GM12878 (cell line): ENCODE measurements around the gene KCTD16. TPM values are rescaled to one million over a fixed set of nuclear protein-coding genes. Genes with fewer than 3 reads are reported as not detected.

ENCODE experiments used
- ATAC-seq: fragments of 200-7000 bp; cut with Tn5 transposase; 3 replicates; pipeline ENCODE4 v1.9.1; 2020; ENCODE audit warnings: mild to moderate bottlenecking, moderate library complexity
- BruUV-seq: library from RNA; stranded (reverse); fragments of 400-500 nt; replicated peaks from 2 replicates; lab custom pipeline; 2021; lab: Mats Ljungman, UMichigan
- CTCF ChIA-PET: fragments of 300-600 bp; sonication (Branson Sonifier 250); formaldehyde crosslinking; extraction: SDS; loops from one replicate; lab custom pipeline; 2021; ENCODE audit warnings: inconsistent platforms; lab: Yijun Ruan, JAX
- POLR2A ChIA-PET: fragments of 350-600 bp; formaldehyde crosslinking; extraction: SDS; loops from one replicate; lab custom pipeline; 2021; ENCODE audit warnings: inconsistent platforms; lab: Charles Lee
- RAD21 ChIA-PET: fragments of 300-600 bp; sonication (Branson Sonifier 250); formaldehyde crosslinking; loops from one replicate; lab custom pipeline; 2023; ENCODE audit warnings: antibody characterized with exemption; ENCODE audit not compliant: unreplicated experiment; lab: Charles Lee
- SMC1A ChIA-PET: fragments of 300-600 bp; sonication (Branson Sonifier 250); formaldehyde crosslinking; loops from one replicate; lab custom pipeline; 2023; ENCODE audit not compliant: unreplicated experiment, uncharacterized antibody; lab: Charles Lee
- DNase-seq: peaks from one replicate; pipeline ENCODE4 v3.0.0-alpha.2; 2011; ENCODE audit warnings: low read depth, low spot score
- FAIRE-seq: peaks from 3 replicates; lab custom pipeline; 2011; peaks lifted over from hg19 to GRCh38; lab: Jason Lieb, UNC
- H2AFZ ChIP-seq: 2 replicates; pipeline ENCODE4 v1.6.0; 2011; ENCODE audit warnings: low read depth, low read length, control low read depth; ENCODE audit not compliant: control insufficient read depth
- H3K27ac ChIP-seq: 2 replicates; pipeline ENCODE4 v1.5.1; 2011; ENCODE audit warnings: control low read depth; ENCODE audit not compliant: control insufficient read depth, insufficient read depth
- H3K27me3 ChIP-seq, 2 experiments: replicated peaks in 1 of 2; 2 replicates each; pipeline versions ENCODE4 v1.6.0 to v1.6.1; 2011; ENCODE audit warnings: low read length in 1 of 2; ENCODE audit not compliant: control insufficient read depth in 2 of 2, insufficient read depth in 2 of 2
- H3K36me3 ChIP-seq, 2 experiments: 2 replicates each; pipeline ENCODE4 v1.5.1; 2011; ENCODE audit warnings: low read length in 1 of 2; ENCODE audit not compliant: control insufficient read depth in 2 of 2, insufficient read depth in 2 of 2
- H3K4me1 ChIP-seq: 2 replicates; pipeline ENCODE4 v1.6.1; 2011; ENCODE audit warnings: mild to moderate bottlenecking, low read length, moderate library complexity, mixed read lengths; ENCODE audit not compliant: control insufficient read depth, insufficient read depth
- H3K4me2 ChIP-seq: 2 replicates; pipeline ENCODE4 v1.6.0; 2011; ENCODE audit warnings: control low read depth; ENCODE audit not compliant: control insufficient read depth, insufficient read depth
- H3K4me3 ChIP-seq: fragments of 200-600 bp; sonication (generic); 2 replicates; pipeline ENCODE4 v1.5.1; 2016
- H3K79me2 ChIP-seq: 2 replicates; pipeline ENCODE4 v1.6.0; 2011; ENCODE audit warnings: low read length; ENCODE audit not compliant: control insufficient read depth, insufficient read depth
- H3K9ac ChIP-seq: 2 replicates; pipeline ENCODE4 v1.8.0; 2011; ENCODE audit warnings: low read length, control low read depth, mixed read lengths; ENCODE audit not compliant: control insufficient read depth, insufficient read depth
- H3K9me3 ChIP-seq: replicated peaks from 3 replicates; pipeline ENCODE4 v1.5.1; 2011; ENCODE audit warnings: mild to moderate bottlenecking, low read length; ENCODE audit not compliant: control insufficient read depth, insufficient read depth
- H4K20me1 ChIP-seq: 2 replicates; pipeline ENCODE4 v1.6.0; 2011; ENCODE audit not compliant: control insufficient read depth, insufficient read depth
- ATF3 ChIP-seq: IDR thresholded peaks from 2 replicates; pipeline ENCODE4 v1.6.1; 2011; ENCODE audit warnings: low read depth, mild to moderate bottlenecking, low read length, moderate library complexity, borderline replicate concordance; ENCODE audit errors: extremely low read depth
- DPF2 ChIP-seq: fragments of 450-650 bp; IDR thresholded peaks from 2 replicates; pipeline ENCODE4 v1.6.1; 2017; ENCODE audit warnings: mild to moderate bottlenecking
- HCFC1 ChIP-seq: fragments of 150-350 bp; IDR thresholded peaks from 2 replicates; pipeline ENCODE4 v1.6.1; 2014; ENCODE audit warnings: low read length
- IKZF1 ChIP-seq: fragments of 450-650 bp; conservative IDR thresholded peaks from 2 replicates; pipeline ENCODE4 v1.6.1; 2017; ENCODE audit warnings: antibody characterized with exemption, mild to moderate bottlenecking
- MEF2B ChIP-seq: fragments of 450-650 bp; IDR thresholded peaks from 2 replicates; pipeline ENCODE4 v1.6.1; 2018; ENCODE audit warnings: mild to moderate bottlenecking, moderate library complexity; ENCODE audit not compliant: partially characterized antibody, poor library complexity, severe bottlenecking
- NFXL1 ChIP-seq: fragments of 450-650 bp; IDR thresholded peaks from 2 replicates; pipeline ENCODE4 v1.6.1; 2017; ENCODE audit warnings: antibody characterized with exemption, mild to moderate bottlenecking, borderline replicate concordance
- SMAD1 ChIP-seq: fragments of 450-650 bp; IDR thresholded peaks from 2 replicates; pipeline ENCODE4 v1.6.1; 2018; ENCODE audit warnings: mild to moderate bottlenecking, low read depth; ENCODE audit not compliant: partially characterized antibody
- STAT3 ChIP-seq: IDR thresholded peaks from 2 replicates; pipeline ENCODE4 v1.6.1; 2011; ENCODE audit warnings: low read depth, low read length, improper control_type of control experiment
- WRNIP1 ChIP-seq: IDR thresholded peaks from 2 replicates; pipeline ENCODE4 v1.6.1; 2011; ENCODE audit warnings: low read depth, low read length, improper control_type of control experiment, borderline replicate concordance
- ZBED1 ChIP-seq: IDR thresholded peaks from 2 replicates; pipeline ENCODE4 v1.6.1; 2016; ENCODE audit warnings: borderline replicate concordance
- WGBS: methylation state at CpG from one replicate; pipeline ENCODE4 v1.1.6; 2016; ENCODE audit warnings: low lambda C conversion rate; ENCODE audit not compliant: insufficient replicate concordance, insufficient coverage; ENCODE audit errors: missing lambda C conversion rate; 5-methylcytosine and 5-hydroxymethylcytosine counted together
- in situ Hi-C: fragments of 300-500 bp; cut with MboI; formaldehyde crosslinking; loops from 9 replicates; pipeline ENCODE4 v1.14.3; 2018; ENCODE audit warnings: mixed read lengths
- intact Hi-C: fragments of 100-400 bp; cut with micrococcal nuclease; formaldehyde crosslinking; loops from one replicate; pipeline ENCODE4 v1.14.2; 2022; ENCODE audit not compliant: unreplicated experiment
- polyA plus RNA-seq, 11 experiments: library from polyadenylated mRNA; depleted of rRNA in 4 of 11; unstranded in 6 of 11; stranded (reverse) in 5 of 11; fragments of >200 nt; fragmentation: Nextera tagmentation in 4 of 11; fragmentation: Illumina TruSeq in 1 of 11; extraction: Ambion mirVana in 4 of 11; extraction: Trizol in 1 of 11; gene quantifications; 1 replicate in 1 of 11; 2 replicates in 10 of 11; pipeline versions ENCODE4 v1.2.1 to v1.2.3, GENCODE V29; 2011 to 2016; ENCODE audit warnings: inconsistent platforms in 2 of 11, missing spikeins in 2 of 11, low read depth in 1 of 11
- total RNA-seq, 4 experiments: library from RNA; depleted of rRNA in 3 of 4; stranded (reverse); fragments of >200 nt in 3 of 4; fragmentation: Illumina TruSeq in 1 of 4; extraction: Trizol in 1 of 4; gene quantifications; 2 replicates each; pipeline versions ENCODE4 v1.2.1 to v1.2.3, GENCODE V29; 2013 to 2021

The KCTD16 gene
- total and polyA plus RNA-seq, 10 of the 15 experiments (the other 5 are each of a cell fraction or from before 2014, with no cell fraction given), result 0.03 to 0.10 (median 0.06) TPM; not detected in 3

GRCh38 chr5:144307736-144308135 lies 137.1 kb downstream of the KCTD16 start:
- no peak for ATAC-seq
- Histone ChIP-seq H3K9me3 (no peaks in the 10 kb centered on the region), H3K4me1 (no peaks in the 10 kb centered on the region), H2AFZ (no peak overlapping the region), H3K27ac (no peak overlapping the region), H4K20me1 (no peaks in the 10 kb centered on the region), H3K4me3 (no peak overlapping the region), H3K79me2 (no peaks in the 10 kb centered on the region), H3K4me2 (no peak overlapping the region), H3K9ac (no peak overlapping the region), H3K36me3 (no peaks in the 10 kb centered on the region), H3K27me3 (no peaks in the 10 kb centered on the region)
- BruUV-seq, result no TSS peak
- TF ChIP-seq SMAD1 (no peak), MEF2B (no peak), NFXL1 (no peak), ZBED1 (no peak), IKZF1 (no peak), HCFC1 (no peak), DPF2 (no peak), STAT3 (no peak), ATF3 (no peak), WRNIP1 (no peak)
- ChIA-PET RAD21 (no interaction called here), SMC1A (interaction anchor here (0.5 kb wide), 1 partner anchor 1234 kb away, joined by 3 read pairs; no protein-coding TSS in a partner anchor), POLR2A (no interaction called here), CTCF (no interaction called here)
- no peak for DNase-seq
- no peak for FAIRE-seq
- WGBS, result 3% methylated on average over 4 of the region's 4 CpGs
- intact Hi-C loops, result no loop called here
- in situ Hi-C loops, result no loop called here
